ENCODE results near the gene OSBPL1A.

DNA sequence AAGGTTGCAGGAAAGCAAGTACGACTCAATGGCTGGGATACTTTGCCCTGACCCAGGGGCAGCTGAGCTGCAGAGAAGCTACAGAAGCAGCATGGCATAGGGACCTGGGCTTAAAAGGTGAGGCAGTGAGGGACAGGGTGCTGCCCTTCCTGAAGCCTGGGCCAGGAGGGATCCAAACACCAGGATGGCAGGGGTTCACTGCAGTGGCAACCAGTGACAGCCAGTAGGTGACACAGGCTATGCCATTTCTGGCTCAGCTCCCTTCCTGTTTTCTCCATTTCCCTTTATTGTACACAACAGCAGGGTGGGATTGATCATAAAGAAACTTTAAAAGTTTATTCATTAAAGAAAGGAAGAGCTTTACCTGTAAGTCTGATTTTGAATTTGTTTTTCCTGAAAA is 209.9 kb downstream of the OSBPL1A start:
- TF ChIP-seq POLR2A (IDR thresholded peaks at IDR 0.05): no peak
- TF ChIP-seq, protein P1, sequence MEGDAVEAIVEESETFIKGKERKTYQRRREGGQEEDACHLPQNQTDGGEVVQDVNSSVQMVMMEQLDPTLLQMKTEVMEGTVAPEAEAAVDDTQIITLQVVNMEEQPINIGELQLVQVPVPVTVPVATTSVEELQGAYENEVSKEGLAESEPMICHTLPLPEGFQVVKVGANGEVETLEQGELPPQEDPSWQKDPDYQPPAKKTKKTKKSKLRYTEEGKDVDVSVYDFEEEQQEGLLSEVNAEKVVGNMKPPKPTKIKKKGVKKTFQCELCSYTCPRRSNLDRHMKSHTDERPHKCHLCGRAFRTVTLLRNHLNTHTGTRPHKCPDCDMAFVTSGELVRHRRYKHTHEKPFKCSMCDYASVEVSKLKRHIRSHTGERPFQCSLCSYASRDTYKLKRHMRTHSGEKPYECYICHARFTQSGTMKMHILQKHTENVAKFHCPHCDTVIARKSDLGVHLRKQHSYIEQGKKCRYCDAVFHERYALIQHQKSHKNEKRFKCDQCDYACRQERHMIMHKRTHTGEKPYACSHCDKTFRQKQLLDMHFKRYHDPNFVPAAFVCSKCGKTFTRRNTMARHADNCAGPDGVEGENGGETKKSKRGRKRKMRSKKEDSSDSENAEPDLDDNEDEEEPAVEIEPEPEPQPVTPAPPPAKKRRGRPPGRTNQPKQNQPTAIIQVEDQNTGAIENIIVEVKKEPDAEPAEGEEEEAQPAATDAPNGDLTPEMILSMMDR (IDR thresholded peaks at IDR 0.05): no peak

Data from lower leg skin (tissue), 3 donors.